HFFc6 (cell line): ENCODE results near the gene NT5C2. TPM values are rescaled to one million over a fixed set of nuclear protein-coding genes. Genes with fewer than 3 reads are reported as not detected.
A peak's percentile ranks its signal among the peaks of the same experiment; 100 is the strongest.

Experiments
- DNase-seq: peaks from one replicate; pipeline ENCODE4 v3.0.0-alpha.2; 2018
- H3K27ac Mint-ChIP-seq: 2 replicates; pipeline ENCODE4 v1.8.0; 2020; ENCODE audit warnings: mild to moderate bottlenecking, mixed read lengths
- H3K27me3 Mint-ChIP-seq: 2 replicates; pipeline ENCODE4 v1.8.0; 2021; ENCODE audit warnings: mild to moderate bottlenecking, moderate library complexity, mixed read lengths; ENCODE audit not compliant: insufficient read depth
- H3K36me3 Mint-ChIP-seq: 2 replicates; pipeline ENCODE4 v1.8.0; 2021; ENCODE audit warnings: low read depth, mixed read lengths
- H3K4me1 Mint-ChIP-seq: 2 replicates; pipeline ENCODE4 v1.8.0; 2020; ENCODE audit warnings: low read depth, mixed read lengths
- H3K4me3 Mint-ChIP-seq: 2 replicates; pipeline ENCODE4 v1.8.0; 2020; ENCODE audit warnings: mild to moderate bottlenecking, moderate library complexity, mixed read lengths
- H3K9me3 Mint-ChIP-seq: 2 replicates; pipeline ENCODE4 v1.8.0; 2020; ENCODE audit warnings: mild to moderate bottlenecking, mixed read lengths
- CTCF ChIP-seq: fragments of 200-600 bp; sonication (generic); IDR thresholded peaks from 2 replicates; pipeline ENCODE4 v1.5.0; 2021; ENCODE audit warnings: antibody characterized with exemption, mild to moderate bottlenecking
- total RNA-seq, 6 experiments: library from RNA; stranded (reverse); fragmentation: NEBNext Ultra II Directional; extraction: Animal tissue kit (Norgen Biotek cat#: 25700); gene quantifications; 2 replicates in 1 of 6; 3 replicates in 5 of 6; pipeline ENCODE4 v1.2.3, GENCODE V29; 2021

The NT5C2 gene
- total RNA-seq, 6 experiments from 2014 or later: 78.5 to 97.4 (median 81.1) TPM

- Mint-ChIP-seq H3K27me3 (no peaks in the 10 kb centered on the region), H3K4me3 (no peak overlapping the region), H3K36me3 (no peaks in the 10 kb centered on the region; the same call in 1 of the 2 replicates), H3K27ac (no peak overlapping the region), H3K4me1 (peaks cover 31% of the 10 kb centered on the region), H3K9me3 (no peaks in the 10 kb centered on the region)
- TF ChIP-seq CTCF: no peak
- DNase-seq: no peak
Measured at GRCh38 chr10:103120546-103120945, 72.5 kb downstream of the NT5C2 start.

DNA sequence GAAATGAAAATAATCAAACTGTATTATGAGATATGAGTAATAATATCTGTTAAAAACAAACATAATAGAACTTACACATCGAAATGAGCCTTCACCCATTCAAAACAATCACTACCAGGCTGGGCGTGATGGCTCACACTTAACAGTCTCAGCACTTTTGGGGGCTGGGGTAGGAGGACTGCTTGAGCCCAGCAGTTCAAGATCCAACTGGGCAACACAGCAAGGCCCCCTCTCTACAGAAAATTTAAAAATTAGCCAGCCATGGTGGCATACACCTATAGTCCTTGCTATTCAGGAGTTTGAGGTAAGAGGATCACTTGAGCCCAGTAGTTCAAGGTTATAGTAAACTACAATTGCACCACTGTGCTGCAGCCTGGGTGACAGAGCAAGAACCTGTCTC is 75.8 kb downstream of the NT5C2 start:
- no peak overlapping the region for H3K4me3 Mint-ChIP-seq
- TF ChIP-seq CTCF: no peak
- no peaks in the 10 kb centered on the region for H3K9me3 Mint-ChIP-seq
- no peaks in the 10 kb centered on the region; the same call in 1 of the 2 replicates for H3K36me3 Mint-ChIP-seq
- no peaks in the 10 kb centered on the region for H3K27me3 Mint-ChIP-seq
- H3K4me1 Mint-ChIP-seq: peaks cover 27% of the 10 kb centered on the region
- no peak overlapping the region for H3K27ac Mint-ChIP-seq
- DNase-seq: no peak

- H3K4me1 Mint-ChIP-seq: peaks cover 30% of the 10 kb centered on the region
- H3K9me3 Mint-ChIP-seq: no peaks in the 10 kb centered on the region
- DNase-seq: no peak
- peaks cover 6% of the 10 kb centered on the region for H3K36me3 Mint-ChIP-seq
- H3K27me3 Mint-ChIP-seq: no peaks in the 10 kb centered on the region
- H3K27ac Mint-ChIP-seq: no peak overlapping the region
- H3K4me3 Mint-ChIP-seq: no peak overlapping the region
- TF ChIP-seq CTCF: no peak
Measured at GRCh38 chr10:103114876-103115275, 78.2 kb downstream of the NT5C2 start.

- H3K27me3 Mint-ChIP-seq: no peaks in the 10 kb centered on the region
- peak overlapping the region; percentile 65; the same call in 1 of the 2 replicates for H3K27ac Mint-ChIP-seq
- no peak overlapping the region for H3K4me3 Mint-ChIP-seq
- TF ChIP-seq CTCF: no peak
- peaks cover 34% of the 10 kb centered on the region for H3K4me1 Mint-ChIP-seq
- peaks cover 15% of the 10 kb centered on the region for H3K36me3 Mint-ChIP-seq
- DNase-seq: no peak
- no peaks in the 10 kb centered on the region for H3K9me3 Mint-ChIP-seq
Measured at GRCh38 chr10:103111918-103112877, 80.9 kb downstream of the NT5C2 start.

- Mint-ChIP-seq H3K9me3 (no peaks in the 10 kb centered on the region), H3K36me3 (peaks cover 15% of the 10 kb centered on the region), H3K27ac (peak overlapping the region; percentile 65), H3K27me3 (no peaks in the 10 kb centered on the region), H3K4me3 (no peak overlapping the region), H3K4me1 (peaks cover 34% of the 10 kb centered on the region)
- no peak for TF ChIP-seq CTCF
- DNase-seq: peak; percentile 3
Measured at GRCh38 chr10:103111031-103111917, 81.8 kb downstream of the NT5C2 start.
